Stimulated activated naive B cell treated with anti-CD40 and anti-IgM and Interleukin-4, amounts not matched to agents 10 μg/mL and 1 μg/mL and 100 μg/mL, for 72 hours (primary cell): ENCODE measurements around the gene PIK3R6.

Experiments used
- ATAC-seq, 2 donors: fragments of 150-1000 bp; cut with Tn5 transposase; replicated peaks; 2 replicates each; pipeline ENCODE4 v1.10.0; 2021; ENCODE audit warnings: moderate library complexity in 1 of 2
- DNase-seq: peaks from one replicate; pipeline ENCODE4 v3.0.0; 2021
- H3K27ac Mint-ChIP-seq: one replicate; pipeline ENCODE4 v1.8.0; 2022; ENCODE audit warnings: mild to moderate bottlenecking, mixed read lengths
- H3K27me3 Mint-ChIP-seq, 2 donors: one replicate each; pipeline ENCODE4 v1.8.0; 2022; ENCODE audit warnings: mixed read lengths in 2 of 2
- H3K36me3 Mint-ChIP-seq, 2 donors: one replicate each; pipeline ENCODE4 v1.8.0; 2022; ENCODE audit warnings: mixed read lengths in 2 of 2, mild to moderate bottlenecking in 1 of 2
- H3K4me1 Mint-ChIP-seq, 2 donors: one replicate each; pipeline ENCODE4 v1.8.0; 2022; ENCODE audit warnings: mixed read lengths in 2 of 2, mild to moderate bottlenecking in 1 of 2
- H3K4me3 Mint-ChIP-seq, 2 donors: one replicate each; pipeline ENCODE4 v1.8.0; 2022; ENCODE audit warnings: mild to moderate bottlenecking in 2 of 2, mixed read lengths in 2 of 2, moderate library complexity in 1 of 2
- H3K9me3 Mint-ChIP-seq, 2 donors: one replicate each; pipeline ENCODE4 v1.8.0; 2022; ENCODE audit warnings: mixed read lengths in 2 of 2, mild to moderate bottlenecking in 1 of 2

Gene PIK3R6

DNA sequence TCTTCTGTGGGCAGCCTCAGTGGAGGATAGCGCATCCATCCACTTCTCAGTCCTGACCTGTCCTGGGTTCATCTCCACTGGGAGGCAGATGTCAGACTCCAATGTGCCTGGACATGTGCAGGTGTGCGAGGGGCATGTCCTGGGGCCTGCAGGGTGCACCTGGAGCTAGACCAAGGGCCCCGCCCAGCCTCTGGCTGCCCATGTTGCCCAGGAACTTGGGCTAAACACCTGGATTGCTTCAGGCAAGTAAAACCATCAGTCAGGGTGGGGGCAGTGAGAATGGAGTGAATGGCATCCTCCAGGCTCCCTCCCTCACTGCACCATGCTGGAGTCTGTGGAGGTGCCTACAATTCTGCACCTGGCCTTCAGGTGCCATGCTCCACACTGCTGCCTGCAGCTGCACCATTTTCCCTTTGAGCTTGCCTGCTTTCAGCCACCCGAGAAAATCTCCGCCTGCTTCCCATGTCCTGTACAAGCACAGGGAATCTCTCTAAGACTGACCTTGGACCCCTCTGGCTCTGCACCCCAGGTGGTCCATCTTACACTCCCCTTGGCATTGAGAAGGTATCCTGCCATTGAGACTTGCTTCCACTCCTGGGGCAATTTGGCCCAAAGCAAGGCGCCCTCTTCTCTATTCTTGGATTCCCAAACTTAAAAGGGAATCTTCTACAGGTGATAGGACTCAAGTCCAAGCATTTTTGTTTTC, 66.2 kb downstream of the PIK3R6 start:
- Mint-ChIP-seq H3K4me1 (peaks cover 28 to 51% of the 10 kb centered on the region in 2 donors), H3K4me3 (no peak overlapping the region), H3K9me3 (no peaks in the 10 kb centered on the region), H3K27me3 (no peaks in the 10 kb centered on the region), H3K36me3 (no peaks in the 10 kb centered on the region), H3K27ac (no peak overlapping the region)
- DNase-seq (no peak), ATAC-seq (no peak)

DNA sequence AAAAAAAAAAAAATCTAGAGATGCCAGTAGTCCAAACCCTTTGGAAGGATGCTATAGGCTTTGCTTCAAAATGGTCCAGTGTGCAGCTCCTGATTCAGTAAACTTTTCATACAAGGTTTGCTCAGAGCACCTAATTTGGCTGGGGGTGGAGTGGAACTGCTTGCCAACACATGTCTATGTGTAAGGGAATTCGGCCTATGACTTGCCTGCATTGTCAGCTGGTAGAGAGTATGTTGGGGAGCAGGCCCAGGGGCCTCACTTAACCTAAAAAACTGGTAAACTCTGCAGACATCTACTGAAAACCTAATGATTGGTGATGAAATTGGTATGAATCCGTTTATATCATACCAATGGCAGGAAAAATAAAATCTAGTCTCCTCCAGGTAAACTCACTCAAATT, 66.8 kb downstream of the PIK3R6 start:
- no peaks in the 10 kb centered on the region for H3K36me3 Mint-ChIP-seq
- H3K9me3 Mint-ChIP-seq = no peaks in the 10 kb centered on the region
- no peak overlapping the region for H3K27ac Mint-ChIP-seq
- no peak for DNase-seq
- H3K27me3 Mint-ChIP-seq = no peaks in the 10 kb centered on the region
- peaks cover 22 to 45% of the 10 kb centered on the region in 2 donors for H3K4me1 Mint-ChIP-seq
- no peak overlapping the region for H3K4me3 Mint-ChIP-seq
- ATAC-seq = no peak

DNA sequence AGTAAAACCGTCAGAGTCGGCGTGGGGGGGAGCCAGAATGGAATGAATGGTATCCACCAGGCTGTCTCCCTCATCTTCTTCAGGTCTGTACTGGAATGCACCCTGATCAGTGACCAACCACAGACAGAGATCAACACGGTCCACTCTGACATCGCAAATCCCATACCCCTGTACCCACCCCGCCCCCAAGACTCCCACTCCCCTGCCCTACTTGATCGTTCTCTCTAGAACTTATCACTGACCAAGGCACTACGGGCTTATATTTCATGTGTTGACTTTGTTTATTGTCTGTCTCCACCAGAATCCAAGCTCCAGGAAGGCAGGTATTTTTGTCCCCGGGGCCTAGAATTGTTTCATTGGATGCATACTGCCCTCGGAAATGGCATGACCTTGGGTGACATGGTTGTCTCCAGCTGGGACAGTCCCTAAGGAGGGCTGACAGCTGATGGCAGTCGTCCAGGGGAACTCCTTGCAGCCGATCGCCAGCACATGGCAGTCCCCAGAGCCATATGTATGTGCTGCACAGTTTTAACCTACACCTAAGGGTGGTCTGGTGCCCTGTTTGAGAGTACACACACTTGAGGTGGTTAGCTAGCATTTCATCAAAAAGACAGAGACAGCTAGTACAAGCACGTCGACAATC, 67.8 kb downstream of the PIK3R6 start:
- Mint-ChIP-seq H3K4me1 (peaks cover 18 to 35% of the 10 kb centered on the region in 2 donors), H3K27ac (peak overlapping the region; percentile 47), H3K4me3 (no peak overlapping the region), H3K9me3 (no peaks in the 10 kb centered on the region), H3K27me3 (no peaks in the 10 kb centered on the region), H3K36me3 (no peaks in the 10 kb centered on the region)
- ATAC-seq = peak in 1 of 2 donors; percentile 69
- no peak for DNase-seq

DNA sequence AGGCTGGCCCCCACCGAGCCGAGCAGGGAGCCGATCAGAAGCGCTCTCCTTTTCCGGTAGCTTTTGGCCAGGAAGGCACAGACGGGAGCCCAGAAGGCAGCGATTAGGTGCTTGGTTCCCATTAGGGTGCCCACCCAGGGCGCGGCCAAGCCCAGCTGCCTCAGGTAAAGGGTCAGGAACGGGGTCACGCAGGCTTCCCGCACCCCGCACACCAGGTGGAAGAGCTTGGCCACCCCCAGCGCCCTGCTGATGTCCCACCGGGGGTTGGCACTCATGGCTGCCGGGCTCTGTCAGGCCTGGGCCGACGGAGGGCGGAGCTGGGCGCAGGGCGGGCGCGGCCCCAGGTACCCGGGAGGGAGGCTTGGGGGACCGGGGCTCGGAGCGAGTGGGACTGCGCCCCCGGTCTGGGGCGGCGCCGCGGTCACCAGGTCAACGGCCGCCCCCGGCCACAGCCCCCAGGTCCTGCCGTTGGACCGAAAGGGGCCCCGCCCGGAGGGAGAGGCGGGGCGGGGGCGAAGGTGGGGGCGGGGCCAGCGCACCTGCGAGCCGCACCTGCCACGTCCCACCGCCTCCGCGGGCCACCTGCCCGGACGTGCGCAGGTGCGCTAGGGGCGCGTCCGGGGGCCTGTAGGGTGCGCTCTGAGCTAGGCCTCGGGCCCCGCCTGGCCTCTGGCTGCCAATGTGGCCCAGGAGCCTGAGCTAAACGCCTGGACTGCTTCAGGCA, 68.5 kb downstream of the PIK3R6 start, which contains the start of gene MFSD6L:
MFSD6L (minus strand) TSS at position 520 of the 724 bp plus-strand sequence; CDS start at position 275, 245 bp downstream.
- Mint-ChIP-seq H3K4me1 (peaks cover 16 to 29% of the 10 kb centered on the region in 2 donors), H3K9me3 (no peaks in the 10 kb centered on the region), H3K27me3 (no peaks in the 10 kb centered on the region), H3K27ac (peak within 1 kb of the TSS; percentile 47), H3K36me3 (no peaks in the 10 kb centered on the region), H3K4me3 (no peak within 1 kb of the TSS)
- no peak for DNase-seq
- peak; percentile 66 to 79 for ATAC-seq

DNA sequence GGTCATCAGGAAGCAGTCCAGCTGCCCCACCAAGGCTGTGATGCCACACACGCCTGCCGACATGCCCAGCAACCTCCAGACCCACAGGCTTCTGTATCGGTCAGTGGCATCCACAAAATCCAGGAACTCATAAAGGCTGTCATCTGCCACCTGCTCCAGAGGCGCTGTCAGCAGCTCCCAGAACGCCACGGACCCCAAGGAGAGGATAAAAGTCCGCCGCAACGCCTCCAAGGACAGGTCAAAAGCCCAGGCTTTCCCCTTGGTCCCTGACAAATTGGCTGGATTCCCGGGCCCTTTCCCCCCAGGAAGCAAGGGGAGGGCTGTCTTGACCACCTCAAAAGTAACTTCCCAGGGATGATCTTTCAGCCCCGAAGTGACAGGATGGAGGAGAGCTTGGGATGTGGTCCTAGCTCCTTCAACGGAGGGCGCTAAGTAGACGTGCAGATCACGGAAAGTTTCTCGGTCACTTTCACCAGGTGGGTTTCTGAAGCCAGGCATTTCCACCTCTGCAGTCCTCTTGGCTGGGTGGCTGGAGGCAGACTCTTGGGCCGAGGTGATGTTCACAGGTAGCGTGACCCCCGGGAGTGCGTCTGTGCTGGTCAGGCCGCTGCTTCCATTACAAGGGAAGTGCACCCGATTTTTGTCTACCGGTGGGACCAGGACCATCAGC, 69.2 kb downstream of the PIK3R6 start:
- Mint-ChIP-seq H3K4me3 (no peak overlapping the region), H3K9me3 (no peaks in the 10 kb centered on the region), H3K27ac (no peak overlapping the region), H3K27me3 (no peaks in the 10 kb centered on the region), H3K4me1 (peaks cover 15 to 29% of the 10 kb centered on the region in 2 donors), H3K36me3 (no peaks in the 10 kb centered on the region)
- ATAC-seq (no peak), DNase-seq (no peak)

DNA sequence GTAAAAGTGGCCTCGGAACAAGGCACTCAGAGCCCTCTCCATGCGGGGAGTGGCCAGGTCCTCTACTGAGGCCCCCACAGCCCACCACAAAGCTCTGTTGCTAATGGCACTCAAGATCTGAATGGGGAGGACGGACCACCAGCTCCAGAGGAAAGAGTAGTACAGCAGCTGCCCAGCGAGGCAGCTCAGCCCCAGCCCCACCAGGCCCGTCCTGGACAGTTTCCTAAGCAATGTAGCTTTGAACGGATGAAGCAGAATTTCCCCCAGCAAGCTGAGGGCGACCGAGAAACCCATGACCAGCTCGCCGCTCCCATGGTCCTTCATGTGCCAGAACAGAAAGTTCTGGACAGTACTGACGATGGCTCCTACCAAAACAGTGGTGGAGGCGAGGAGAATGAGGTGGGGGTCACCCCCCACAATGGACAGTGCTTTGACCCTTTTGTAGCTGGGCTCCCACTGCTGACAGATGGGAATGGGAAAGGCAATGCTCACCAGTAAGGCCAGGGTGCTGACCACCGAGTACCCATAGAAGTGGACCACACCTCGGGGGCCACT, 69.8 kb downstream of the PIK3R6 start:
- Mint-ChIP-seq H3K27ac (no peak overlapping the region), H3K9me3 (no peaks in the 10 kb centered on the region), H3K36me3 (no peaks in the 10 kb centered on the region), H3K4me3 (no peak overlapping the region), H3K27me3 (no peaks in the 10 kb centered on the region), H3K4me1 (peaks cover 13 to 24% of the 10 kb centered on the region in 2 donors)
- no peak for DNase-seq
- no peak for ATAC-seq

DNA sequence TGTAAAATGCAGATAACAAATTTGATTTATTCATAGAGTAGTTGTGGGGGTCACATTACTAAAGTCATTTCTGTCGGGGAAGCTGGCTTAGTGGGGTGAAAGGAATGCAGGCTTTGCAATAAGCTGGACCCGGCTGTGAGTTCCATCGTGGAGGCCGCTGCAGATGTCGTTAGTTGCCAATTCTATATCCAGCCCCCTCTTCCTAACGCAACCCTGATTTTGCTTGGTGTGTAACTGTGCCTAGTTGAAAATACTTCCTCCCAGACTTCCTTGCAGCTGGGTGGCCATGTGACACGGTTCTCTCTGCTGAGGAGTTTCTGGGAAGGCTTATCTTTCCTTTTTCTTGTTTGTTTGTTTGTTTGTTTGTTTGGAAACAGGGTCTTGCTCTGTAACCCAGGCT, 72.8 kb downstream of the PIK3R6 start:
- H3K27ac Mint-ChIP-seq = no peak overlapping the region

DNA sequence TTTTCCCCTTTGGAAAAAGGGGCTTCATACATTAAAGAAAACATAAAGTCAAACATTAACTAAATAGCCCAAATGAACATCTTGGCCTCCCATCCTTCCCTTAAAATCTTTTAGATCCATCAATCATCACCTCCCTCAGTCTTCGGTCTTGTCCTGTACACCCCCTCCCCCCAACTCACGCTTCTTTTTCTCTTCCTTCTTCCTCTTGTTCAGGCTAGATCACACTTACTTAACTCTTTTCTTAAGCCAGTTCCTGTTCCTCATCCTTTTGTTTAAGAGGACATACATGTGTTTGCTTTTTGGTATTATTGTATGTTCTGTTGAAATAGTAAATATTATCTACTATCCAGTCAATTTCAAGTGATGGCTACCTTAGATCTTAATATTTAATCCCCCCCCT, 73.8 kb downstream of the PIK3R6 start:
- H3K27ac Mint-ChIP-seq = peak overlapping the region; percentile 32
- H3K4me1 Mint-ChIP-seq = peaks cover 6 to 7% of the 10 kb centered on the region in 2 donors
- no peak overlapping the region for H3K4me3 Mint-ChIP-seq
- H3K9me3 Mint-ChIP-seq = peaks cover 3 to 4% of the 10 kb centered on the region in 2 donors
- peaks cover 5 to 10% of the 10 kb centered on the region in 2 donors for H3K27me3 Mint-ChIP-seq
- ATAC-seq = no peak
- H3K36me3 Mint-ChIP-seq = no peaks in the 10 kb centered on the region
- DNase-seq = no peak

More for the DNA sequence above, 72.8 kb downstream of the PIK3R6 start:
- Mint-ChIP-seq H3K36me3 (no peaks in the 10 kb centered on the region), H3K4me1 (peaks cover 9 to 12% of the 10 kb centered on the region in 2 donors), H3K9me3 (peaks cover 3 to 4% of the 10 kb centered on the region in 2 donors), H3K4me3 (no peak overlapping the region), H3K27me3 (peaks cover 2 to 6% of the 10 kb centered on the region in 2 donors)
- no peak for DNase-seq
- no peak for ATAC-seq

DNA sequence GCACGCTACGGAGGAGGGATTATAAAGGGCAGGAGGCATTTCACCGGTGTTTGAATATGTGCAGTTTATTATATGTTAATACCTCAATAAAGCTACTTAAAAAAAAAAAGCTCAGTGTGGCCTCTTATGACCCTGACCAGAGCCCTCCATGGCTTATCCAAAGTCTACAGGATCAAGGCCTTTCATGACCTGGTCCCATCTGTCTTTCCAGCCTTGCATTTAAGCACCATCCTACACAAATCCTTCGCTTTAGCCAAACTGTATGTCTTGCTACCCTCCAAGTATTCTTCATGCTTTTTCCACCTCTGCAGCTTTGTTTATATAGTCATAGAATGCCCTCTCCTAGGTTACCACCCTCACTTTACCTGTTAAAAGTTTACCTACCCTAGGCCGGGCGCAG, 74.8 kb downstream of the PIK3R6 start:
- Mint-ChIP-seq H3K9me3 (peaks cover 3 to 4% of the 10 kb centered on the region in 2 donors), H3K36me3 (no peaks in the 10 kb centered on the region), H3K27me3 (peaks cover 8 to 15% of the 10 kb centered on the region in 2 donors), H3K27ac (no peak overlapping the region), H3K4me3 (no peak overlapping the region), H3K4me1 (peaks cover 6 to 7% of the 10 kb centered on the region in 2 donors)
- ATAC-seq (no peak), DNase-seq (no peak)

DNA sequence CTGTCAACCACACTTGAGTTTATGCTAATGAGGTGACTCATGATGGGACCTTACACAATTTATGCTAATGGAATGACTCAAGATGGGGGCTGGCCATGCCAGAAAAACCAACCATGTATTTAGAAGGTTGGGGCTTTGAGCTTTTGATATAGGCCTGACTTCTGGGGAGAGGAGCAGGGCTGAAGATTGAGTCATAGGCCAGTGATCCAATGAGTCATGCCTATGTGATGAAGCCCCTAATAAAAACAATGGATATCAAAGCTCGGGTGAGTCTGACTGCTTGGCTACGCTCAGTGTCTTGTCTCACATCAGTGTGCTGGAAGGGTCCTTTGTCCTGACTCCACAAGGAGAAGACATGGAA, 75.6 kb downstream of the PIK3R6 start:
- peaks cover 9 to 15% of the 10 kb centered on the region in 2 donors for H3K27me3 Mint-ChIP-seq
- H3K9me3 Mint-ChIP-seq = peaks cover 3 to 4% of the 10 kb centered on the region in 2 donors
- ATAC-seq (peak; percentile 38 to 39), DNase-seq (no peak)
- no peaks in the 10 kb centered on the region for H3K36me3 Mint-ChIP-seq
- peaks cover 6 to 7% of the 10 kb centered on the region in 2 donors for H3K4me1 Mint-ChIP-seq
- H3K27ac Mint-ChIP-seq = no peak overlapping the region
- no peak overlapping the region for H3K4me3 Mint-ChIP-seq

DNA sequence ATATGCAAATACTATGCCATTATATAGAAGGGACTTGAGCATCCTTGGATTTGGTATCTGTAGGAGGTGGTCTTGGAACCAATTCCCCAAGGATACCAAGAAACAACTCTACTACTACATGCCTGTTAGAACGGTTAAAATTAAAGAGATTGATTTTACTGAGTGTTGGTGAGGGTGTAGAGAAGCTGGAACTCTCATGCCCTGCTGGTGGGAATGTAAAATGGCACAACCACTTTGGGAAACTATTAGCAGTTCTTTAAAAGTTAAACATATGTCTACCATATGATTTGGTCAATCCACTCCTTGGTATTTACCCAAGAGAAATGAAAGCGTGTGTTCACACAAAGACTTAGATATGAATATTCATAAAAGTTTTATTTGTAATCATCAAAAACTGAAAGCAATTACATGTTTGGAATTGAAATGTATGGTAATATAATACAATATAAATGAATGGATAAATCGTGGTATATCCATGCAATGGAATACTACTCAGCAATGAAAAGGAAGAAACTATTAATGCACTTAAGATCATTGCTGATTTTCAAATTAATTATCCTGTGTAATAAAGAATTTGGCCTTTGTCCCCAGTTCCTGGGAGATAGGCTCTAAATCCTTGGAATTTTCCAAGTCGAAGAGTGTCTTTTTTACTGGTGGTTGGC, 76.1 kb downstream of the PIK3R6 start:
- ATAC-seq (no peak), DNase-seq (no peak)
- Mint-ChIP-seq H3K36me3 (no peaks in the 10 kb centered on the region), H3K9me3 (peaks cover 3 to 4% of the 10 kb centered on the region in 2 donors), H3K4me3 (no peak overlapping the region), H3K4me1 (peaks cover 6 to 7% of the 10 kb centered on the region in 2 donors), H3K27me3 (peaks cover 9 to 15% of the 10 kb centered on the region in 2 donors), H3K27ac (no peak overlapping the region)

DNA sequence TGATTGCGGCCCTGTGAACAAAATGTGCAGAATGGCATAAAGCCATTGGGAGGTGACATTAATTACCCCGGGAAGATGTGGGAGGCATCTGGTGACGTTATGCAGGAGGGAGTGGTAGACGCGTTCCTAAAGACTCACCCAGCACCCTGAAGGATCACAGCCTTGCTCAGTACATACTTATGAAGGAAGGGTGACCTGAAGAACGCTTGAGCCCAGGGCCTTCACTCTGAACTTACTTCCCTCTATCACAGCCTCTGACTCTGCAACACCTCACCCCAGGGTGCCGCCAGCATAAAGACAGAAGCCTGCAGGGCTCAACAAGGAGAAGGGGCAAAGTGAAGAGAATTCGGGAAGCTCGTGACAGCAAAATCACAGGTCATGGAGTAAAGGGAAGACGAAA, 77.7 kb downstream of the PIK3R6 start:
- no peaks in the 10 kb centered on the region for H3K36me3 Mint-ChIP-seq
- peaks cover 5 to 14% of the 10 kb centered on the region in 2 donors for H3K4me1 Mint-ChIP-seq
- H3K4me3 Mint-ChIP-seq = no peak overlapping the region
- no peak for ATAC-seq
- H3K27me3 Mint-ChIP-seq = peaks cover 9 to 15% of the 10 kb centered on the region in 2 donors
- peaks cover 3 to 4% of the 10 kb centered on the region in 2 donors for H3K9me3 Mint-ChIP-seq
- DNase-seq = no peak
- H3K27ac Mint-ChIP-seq = no peak overlapping the region

DNA sequence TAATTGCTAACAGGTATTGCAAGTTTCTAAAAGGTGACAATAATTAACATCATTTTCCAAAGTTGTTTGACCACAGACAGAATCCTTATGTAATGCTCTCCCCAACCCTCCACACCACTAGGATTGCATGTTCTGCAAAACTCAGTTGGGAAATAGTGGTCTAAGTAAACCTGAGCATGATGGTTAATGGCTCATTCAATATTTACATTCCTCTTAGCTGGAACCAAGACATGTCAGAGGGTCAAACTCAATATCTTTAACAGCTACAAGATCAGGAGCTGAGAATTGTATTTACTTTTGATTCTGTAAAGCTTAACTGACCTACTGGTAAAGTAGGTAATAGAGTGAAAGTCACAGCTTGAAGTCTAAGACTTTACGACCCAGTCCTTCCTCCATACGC, 78.5 kb downstream of the PIK3R6 start:
- DNase-seq (no peak), ATAC-seq (no peak)
- H3K4me3 Mint-ChIP-seq = no peak overlapping the region
- no peak overlapping the region for H3K27ac Mint-ChIP-seq
- peaks cover 5 to 14% of the 10 kb centered on the region in 2 donors for H3K4me1 Mint-ChIP-seq
- H3K27me3 Mint-ChIP-seq = peaks cover 9 to 15% of the 10 kb centered on the region in 2 donors
- peaks cover 3 to 4% of the 10 kb centered on the region in 2 donors for H3K9me3 Mint-ChIP-seq
- H3K36me3 Mint-ChIP-seq = no peaks in the 10 kb centered on the region
